SIG-M5 (cell line): ENCODE results near the gene RPS13.
"Not testable (repeated sequence)": the region's sequence is repeated elsewhere in the genome, so short reads cannot be mapped to it uniquely, and the experiment has no call there.

Experiments
- DNase-seq: peaks from one replicate; lab custom pipeline; 2025; lab: John Stamatoyannopoulos, UW

The RPS13 gene

DNA sequence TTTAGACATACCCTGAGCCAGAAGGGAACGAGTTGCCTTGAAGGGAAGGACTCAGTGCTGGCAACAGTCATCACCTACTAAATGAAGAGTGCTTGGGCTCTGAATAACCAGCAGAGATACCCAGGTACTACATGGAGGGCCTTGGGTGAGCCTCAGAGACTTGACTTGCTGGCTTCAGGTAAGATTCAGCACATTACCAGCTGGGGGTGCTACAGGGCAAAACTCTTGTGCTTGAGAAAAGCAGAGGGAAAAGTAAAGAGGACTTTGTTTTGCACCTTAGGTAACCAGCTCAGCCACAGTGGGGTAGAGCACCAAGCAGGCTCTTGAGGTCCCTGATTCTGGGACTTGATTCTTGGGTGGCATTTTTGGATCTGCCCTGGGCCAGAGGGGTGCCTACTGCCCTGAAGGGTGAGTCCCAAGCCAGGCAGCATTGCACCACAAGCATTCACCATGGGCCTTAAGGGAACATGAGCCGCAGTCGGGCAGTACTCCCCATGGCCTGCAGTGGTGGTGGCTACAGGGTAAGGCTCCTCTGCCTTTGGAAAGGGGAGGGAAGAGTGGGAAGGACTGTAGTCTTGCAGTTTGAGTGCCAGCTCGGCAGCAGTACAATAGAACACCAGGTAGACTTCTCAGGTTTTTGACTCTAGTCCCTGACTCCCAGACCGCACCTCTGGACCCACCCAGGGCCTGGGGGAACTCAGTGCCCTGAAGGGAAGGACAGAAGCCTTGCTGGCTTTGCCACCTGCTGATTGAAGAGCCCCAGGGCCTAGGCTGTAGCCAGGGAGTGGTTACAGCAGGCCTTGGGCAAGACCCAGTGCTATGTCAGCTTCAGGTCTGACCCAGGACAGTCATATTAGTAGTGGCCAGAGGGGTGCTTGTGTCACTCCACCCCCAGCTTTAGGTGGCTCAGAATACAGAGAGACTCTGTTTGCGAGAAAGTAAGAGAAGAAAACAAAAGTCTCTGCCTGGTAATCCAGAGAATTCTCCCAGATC, 40.5 kb downstream of the RPS13 start:
- no peak for DNase-seq

DNA sequence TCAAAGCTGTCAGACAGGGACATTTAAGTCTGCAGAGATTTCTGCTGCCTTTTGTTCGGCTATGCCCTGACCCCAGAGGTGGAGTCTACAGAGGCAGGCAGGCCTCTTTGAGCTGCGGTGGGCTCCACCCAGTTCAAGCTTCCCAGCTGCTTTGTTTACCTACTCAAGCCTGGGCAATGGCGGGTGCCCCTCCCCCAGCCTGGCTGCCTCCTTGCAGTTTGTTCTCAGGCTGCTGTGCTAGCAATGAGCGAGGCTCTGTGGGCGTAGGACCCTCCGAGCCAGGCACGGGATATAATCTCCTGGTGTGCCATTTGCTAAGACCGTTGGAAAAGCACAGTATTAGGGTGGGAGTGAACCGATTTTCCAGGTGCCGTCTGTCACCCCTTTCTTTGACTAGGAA, 43.4 kb downstream of the RPS13 start:
- DNase-seq = not testable (repeated sequence)

DNA sequence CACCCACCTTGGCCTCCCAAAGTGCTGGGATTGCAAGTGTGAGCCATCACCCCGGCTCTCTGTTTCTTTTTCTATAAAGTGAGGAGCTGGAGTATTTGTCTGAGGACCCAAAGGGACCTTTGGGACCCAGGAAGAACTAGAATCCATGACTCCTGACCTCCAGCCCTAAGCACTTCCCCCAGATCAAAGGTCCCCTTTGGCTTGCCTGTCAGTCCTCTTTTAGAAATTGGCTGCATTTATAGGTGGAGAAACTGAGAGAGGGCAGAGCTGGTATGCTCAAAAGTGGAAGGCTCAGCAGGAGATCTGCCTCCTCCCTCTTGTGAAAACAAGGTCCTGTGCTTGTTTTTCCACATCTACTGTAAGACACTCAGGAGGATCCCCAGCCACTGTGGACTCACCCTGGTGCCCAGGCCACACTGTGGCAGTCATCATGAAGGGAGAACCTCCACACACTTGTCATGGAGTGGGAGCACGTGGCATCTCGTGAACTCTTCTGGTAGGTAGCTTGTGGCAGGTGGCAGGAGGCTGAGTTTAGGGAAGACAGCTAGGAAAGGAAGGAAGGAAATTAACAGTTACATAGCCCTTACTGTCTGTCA, 50.9 kb downstream of the RPS13 start:
- no peak for DNase-seq

DNA sequence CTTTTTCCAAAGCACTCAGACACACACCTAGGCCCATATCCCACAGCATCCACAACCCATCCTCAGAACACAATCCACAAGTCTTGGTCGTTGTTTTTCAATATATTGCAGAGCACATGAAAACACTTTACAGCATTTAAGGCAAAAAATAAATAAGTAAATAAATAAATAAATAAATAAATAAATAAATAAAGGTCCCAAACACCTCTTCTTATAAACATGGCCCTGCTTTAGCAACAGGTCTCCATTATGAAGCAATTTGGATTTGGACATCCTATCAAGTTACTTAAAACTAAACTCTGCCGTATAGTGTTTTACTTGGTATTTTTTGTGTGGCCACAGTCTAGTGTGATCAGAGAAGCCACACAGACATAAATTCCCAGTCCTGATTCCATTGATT, 52.5 kb downstream of the RPS13 start:
- DNase-seq = no peak
